ENCODE data around the gene ATP2B1.

ATP2B1 gene

DNA sequence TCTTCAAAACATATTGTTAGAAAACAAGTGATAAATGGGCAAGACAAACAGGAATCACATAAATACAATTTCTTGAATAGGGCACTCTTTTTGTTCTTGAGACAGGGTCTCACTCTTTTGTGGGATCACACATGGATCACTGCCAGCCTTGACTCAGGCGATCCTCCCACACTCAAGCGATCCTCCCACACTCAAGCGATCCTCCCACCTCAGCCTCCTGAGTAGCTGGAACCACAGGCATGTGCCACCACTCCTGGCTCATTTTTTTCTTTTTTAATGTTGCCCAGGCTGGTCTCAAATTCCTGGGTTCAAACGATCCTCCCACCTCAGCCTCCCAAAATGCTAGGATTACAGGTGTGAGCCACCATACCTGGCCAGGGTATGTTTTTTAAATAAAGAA lies 57.4 kb downstream of the ATP2B1 start:
- no peak for DNase-seq

DNA sequence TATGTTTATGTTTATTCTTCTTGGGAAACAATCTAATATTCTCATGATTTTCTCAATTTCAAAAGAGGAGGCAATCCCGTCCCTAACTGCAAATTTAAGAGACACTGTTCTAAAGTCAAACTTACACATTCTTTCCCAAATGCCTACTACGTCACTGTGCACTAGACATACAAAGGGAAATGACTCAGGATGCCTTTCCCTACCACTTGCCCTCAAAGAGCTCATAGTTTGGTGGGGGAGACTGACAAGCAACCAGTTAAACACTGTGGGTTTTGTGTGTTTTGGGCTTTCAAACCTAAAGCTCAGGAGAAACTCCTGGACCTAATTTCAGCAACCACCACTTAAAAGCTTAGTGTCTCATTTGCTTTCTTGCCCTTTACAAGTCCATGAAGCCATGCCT lies 58.4 kb downstream of the ATP2B1 start:
- no peak for DNase-seq

GRCh38 chr12:89649820-89650219 lies 58.8 kb downstream of the ATP2B1 start:
- DNase-seq = no peak

DNA sequence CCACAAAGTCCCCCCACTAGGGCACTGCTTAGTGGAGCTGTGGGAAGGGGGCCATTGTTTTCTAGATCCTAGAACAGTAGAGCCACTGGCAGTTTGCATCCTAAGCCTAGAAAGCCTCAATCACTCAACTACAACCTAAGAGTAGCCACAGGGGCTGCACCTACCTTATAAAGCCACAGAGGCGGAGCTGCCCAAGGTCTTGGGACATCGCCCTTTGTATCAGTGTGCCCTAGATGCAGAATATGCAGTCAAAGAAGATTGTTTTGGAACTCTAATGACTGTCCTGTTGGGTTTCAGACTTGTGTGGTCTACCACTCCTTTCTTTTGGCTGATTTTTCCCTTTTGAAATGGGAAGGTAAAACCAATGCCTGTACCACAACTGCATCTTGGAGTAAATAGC lies 59.5 kb downstream of the ATP2B1 start:
- DNase-seq = no peak

GRCh38 chr12:89648211-89648930 lies 60.3 kb downstream of the ATP2B1 start:
- DNase-seq = no peak

DNA sequence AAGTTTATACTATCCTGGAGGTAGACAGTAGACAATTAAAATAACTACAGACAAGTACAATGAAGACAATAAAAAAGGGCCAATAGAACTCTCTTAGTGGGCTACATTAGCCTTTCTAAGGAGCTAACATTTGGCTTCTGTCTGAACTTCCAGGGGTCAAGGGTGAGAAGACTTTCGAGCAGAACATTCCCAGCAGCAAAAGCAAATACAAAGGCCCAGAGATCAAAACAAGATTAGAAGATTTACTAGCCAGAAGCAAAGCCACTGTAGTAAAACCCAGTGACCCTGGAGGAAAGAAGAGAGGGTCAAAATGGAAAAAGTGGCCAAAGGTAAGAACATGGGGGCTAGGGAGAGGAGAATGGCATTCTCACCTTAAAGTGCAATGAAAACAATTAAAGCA lies 63.2 kb downstream of the ATP2B1 start:
- no peak for DNase-seq

- no peak for DNase-seq
Measured at GRCh38 chr12:89642959-89643358, 65.7 kb downstream of the ATP2B1 start.

GRCh38 chr12:89636776-89637160 lies 71.9 kb downstream of the ATP2B1 start:
- peak; percentile 10 for DNase-seq

DNA sequence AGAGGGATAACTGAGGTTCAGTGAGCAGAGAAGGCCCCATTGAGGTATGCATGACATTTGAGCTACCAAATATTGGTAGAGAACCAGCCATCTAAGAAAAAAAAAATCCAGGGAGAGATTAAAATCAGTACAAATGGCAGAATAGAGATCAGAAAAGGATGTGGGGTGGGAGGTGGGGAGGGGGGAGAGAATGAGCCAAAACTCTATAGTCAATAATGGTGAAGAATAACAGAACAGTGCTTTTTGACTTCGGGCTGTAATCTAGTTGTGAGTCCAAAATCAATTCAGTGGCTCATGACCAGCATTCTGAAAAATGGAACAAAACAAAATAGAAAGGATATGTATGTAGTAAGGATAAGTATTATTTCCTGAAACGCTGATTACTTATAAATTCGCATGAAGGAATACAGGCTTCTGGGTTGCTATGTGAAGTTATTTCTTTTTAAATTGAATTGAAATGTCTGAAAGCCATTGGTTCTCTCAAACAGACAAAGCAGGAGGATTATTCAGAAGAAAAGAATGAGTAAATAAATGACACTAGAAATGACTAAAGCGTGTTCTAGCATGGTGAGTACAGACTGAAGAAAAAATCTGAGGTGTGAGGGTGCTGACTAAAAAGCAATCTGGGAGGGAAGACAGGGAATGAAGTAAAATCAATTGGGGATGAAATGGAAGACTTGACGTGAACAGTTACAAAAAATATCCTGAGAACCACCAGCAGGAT lies 72.4 kb downstream of the ATP2B1 start:
- DNase-seq = peak; percentile 28

DNA sequence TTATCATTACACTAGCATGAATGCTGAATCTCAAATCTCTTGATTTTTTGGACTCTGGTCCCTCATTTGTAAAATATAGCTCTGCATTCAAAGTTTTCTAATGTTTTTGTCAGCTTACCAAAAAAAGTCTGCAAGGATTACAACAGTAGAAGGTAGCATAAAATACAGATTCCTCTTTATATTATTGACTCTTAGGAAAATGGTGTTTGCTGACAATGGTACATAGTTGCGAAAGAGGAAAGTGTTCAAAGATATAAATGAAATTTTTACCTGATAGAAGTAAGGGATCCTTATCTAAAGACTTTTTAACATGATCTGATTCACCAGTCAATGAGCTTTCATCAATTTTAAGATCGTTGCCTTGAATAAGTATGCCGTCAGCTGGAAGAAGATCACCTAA lies 74.1 kb downstream of the ATP2B1 start:
- no peak for DNase-seq

GRCh38 chr12:89632778-89633177 lies 75.9 kb downstream of the ATP2B1 start:
- no peak for DNase-seq

GRCh38 chr12:89622115-89622514 lies 86.5 kb downstream of the ATP2B1 start:
- peak; percentile 10 for DNase-seq

DNA sequence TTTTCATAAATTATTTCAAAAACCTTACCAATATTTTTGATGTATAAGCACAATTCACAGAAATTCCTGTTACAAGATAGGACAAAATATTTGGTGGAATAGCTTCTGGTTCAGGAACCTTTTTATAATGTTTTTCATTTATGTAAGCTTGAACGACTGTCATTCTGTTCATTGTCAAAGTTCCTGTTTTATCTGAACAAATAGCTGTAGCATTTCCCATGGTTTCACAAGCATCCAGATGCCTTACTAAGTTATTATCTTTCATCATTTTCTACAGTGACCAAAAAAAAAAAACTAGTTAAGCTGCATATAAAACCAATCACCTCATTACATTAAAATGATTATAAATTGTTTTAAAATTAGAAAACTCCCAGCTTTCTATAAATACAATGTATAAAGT lies 87.1 kb downstream of the ATP2B1 start:
- no peak for DNase-seq

DNA sequence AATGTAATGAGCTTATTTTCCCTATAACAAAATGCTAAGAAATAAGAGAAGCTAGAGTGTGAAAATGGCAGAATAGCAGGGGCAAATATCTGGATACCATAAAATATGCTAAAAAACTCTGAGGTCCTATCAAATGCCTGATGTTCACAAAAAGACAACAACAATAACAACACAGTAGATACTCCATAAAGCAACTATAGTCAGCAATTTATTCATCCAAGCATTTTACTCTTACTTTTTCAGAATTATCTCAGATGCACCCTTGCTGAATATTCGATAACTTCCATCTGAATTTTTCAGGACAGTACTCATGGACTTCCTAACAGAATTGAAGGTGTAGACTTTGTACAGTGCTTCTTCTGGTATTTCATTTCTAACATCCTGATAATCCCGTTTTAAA lies 88.9 kb downstream of the ATP2B1 start:
- no peak for DNase-seq

- no peak for DNase-seq
Measured at GRCh38 chr12:89618113-89618862, 90.3 kb downstream of the ATP2B1 start.

GRCh38 chr12:89610366-89610765 lies 98.3 kb downstream of the ATP2B1 start:
- DNase-seq = no peak

- no peak for DNase-seq
Measured at GRCh38 chr12:89603678-89604077, 105.0 kb downstream of the ATP2B1 start.

DNA sequence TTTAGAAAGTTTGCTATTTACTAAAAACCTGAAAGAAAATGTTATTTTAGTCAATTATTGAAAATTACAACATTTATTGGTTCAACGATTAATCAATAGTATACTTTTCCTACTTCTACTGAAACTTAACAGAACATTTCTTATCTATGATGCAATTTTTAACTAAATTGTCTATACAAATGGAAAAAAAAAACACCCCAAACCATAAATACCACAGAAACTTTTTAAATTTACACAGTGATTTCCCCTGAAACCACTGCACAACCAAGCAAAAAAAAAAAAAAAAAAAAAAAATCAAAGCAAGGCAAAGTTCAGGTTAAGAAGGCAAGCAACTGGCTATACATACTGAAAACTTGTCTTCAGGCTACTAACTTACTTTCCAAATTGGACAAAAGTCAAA lies 110.9 kb downstream of the ATP2B1 start:
- no peak for DNase-seq

DNA sequence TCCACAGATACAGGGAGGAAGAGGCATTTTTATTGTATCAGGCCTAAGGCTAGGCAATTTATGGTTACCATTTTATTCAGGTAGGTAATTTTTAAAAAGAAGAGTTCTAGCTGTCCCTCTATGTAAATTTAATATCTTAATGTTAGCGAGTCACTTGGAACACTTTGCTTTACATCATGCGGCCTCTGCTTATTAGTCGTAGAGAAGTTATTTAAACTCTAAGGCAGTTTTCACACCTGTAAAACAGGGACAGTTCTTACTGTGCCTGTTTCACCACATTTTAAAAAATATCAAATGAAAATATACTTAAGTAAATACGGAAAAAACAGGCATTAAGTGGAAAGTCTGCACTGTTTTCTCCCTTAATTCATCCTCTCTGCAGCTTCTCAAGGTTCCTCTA lies 111.4 kb downstream of the ATP2B1 start:
- no peak for DNase-seq

DNA sequence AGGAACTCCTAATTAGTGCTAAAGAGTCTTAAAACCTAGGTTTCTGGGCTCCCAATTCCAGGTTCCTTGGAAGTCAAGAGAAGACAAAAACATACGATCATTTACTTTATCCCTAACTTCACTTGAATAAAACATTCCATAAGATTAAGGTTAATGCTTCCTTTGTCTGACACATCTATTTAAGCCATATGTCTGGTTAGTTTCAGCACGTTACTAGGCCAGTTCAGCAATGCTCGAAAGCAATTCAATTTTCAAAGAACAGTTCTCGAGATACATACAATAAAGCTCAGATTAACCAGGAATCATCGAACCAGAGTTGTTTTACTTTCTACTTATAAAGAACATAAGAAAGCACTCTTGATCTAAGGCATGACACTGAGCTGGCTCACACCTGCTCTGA lies 114.8 kb downstream of the ATP2B1 start:
- DNase-seq = no peak

- no peak for DNase-seq
Measured at GRCh38 chr12:89593233-89593632, 115.4 kb downstream of the ATP2B1 start.

GRCh38 chr12:89589753-89590152 lies 118.9 kb downstream of the ATP2B1 start:
- DNase-seq = no peak

DNA sequence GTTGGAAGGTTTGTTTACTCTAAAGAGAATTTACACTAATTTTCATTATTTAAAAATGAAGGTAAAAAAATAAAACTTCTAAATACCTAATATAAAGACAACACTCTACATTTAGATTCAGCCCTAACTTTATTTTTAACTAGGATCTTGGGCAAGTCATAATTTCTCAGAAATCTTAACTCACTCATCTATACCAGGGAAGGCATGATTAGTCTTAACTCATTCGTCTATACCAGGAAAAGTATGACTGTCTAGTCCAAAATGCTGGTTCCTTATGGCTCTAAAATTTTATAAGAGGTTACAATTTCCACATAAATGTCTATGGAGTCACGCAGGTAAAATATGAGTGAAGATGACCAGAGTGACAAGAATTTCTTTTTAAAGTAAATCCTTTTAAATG lies 130.1 kb downstream of the ATP2B1 start:
- DNase-seq = no peak
